Nephron (organoid): ENCODE measurements around the gene ITGA1.

Experiments used
- H3K27ac Mint-ChIP-seq, 3 experiments: 2 replicates each; pipeline ENCODE4 v1.8.0; 2020; ENCODE audit warnings: mixed read lengths in 3 of 3, mild to moderate bottlenecking in 2 of 3, moderate library complexity in 1 of 3
- H3K27me3 Mint-ChIP-seq: 2 replicates; pipeline ENCODE4 v1.8.0; 2021; ENCODE audit warnings: low read depth, mild to moderate bottlenecking, moderate library complexity, mixed read lengths
- H3K36me3 Mint-ChIP-seq: 2 replicates; pipeline ENCODE4 v1.8.0; 2020; ENCODE audit warnings: low read depth, mixed read lengths
- H3K4me1 Mint-ChIP-seq: 2 replicates; pipeline ENCODE4 v1.8.0; 2020; ENCODE audit warnings: mixed read lengths
- H3K4me3 Mint-ChIP-seq, 3 experiments: 2 replicates each; pipeline ENCODE4 v1.8.0; 2020; ENCODE audit warnings: mild to moderate bottlenecking in 3 of 3, mixed read lengths in 3 of 3, moderate library complexity in 2 of 3
- H3K9me3 Mint-ChIP-seq: 2 replicates; pipeline ENCODE4 v1.8.0; 2020; ENCODE audit warnings: mixed read lengths
- CTCF ChIP-seq, 3 experiments: fragments of 200-600 bp; sonication (generic); IDR thresholded peaks; one replicate each; pipeline ENCODE4 v1.5.0; 2021; ENCODE audit warnings: antibody characterized with exemption in 3 of 3; ENCODE audit not compliant: unreplicated experiment in 3 of 3

Gene ITGA1

GRCh38 chr5:52789851-52790250, 2.1 kb downstream of the ITGA1 start:
- Mint-ChIP-seq H3K4me3 (peak overlapping the region; percentile 94 to 96 (median 95)), H3K36me3 (no peaks in the 10 kb centered on the region), H3K27me3 (peaks cover 18% of the 10 kb centered on the region)

GRCh38 chr5:52791366-52791765, 3.6 kb downstream of the ITGA1 start:
- H3K4me1 Mint-ChIP-seq: peaks cover 18% of the 10 kb centered on the region
- peaks cover 18% of the 10 kb centered on the region for H3K27me3 Mint-ChIP-seq
- H3K27ac Mint-ChIP-seq: peak overlapping the region in 2 of 3 experiments; percentile 18 to 95
- no peaks in the 10 kb centered on the region for H3K9me3 Mint-ChIP-seq
- TF ChIP-seq CTCF (IDR thresholded peaks at IDR 0.05; ENCODE audit: unreplicated experiment in 3 of 3): no peak
- H3K36me3 Mint-ChIP-seq: no peaks in the 10 kb centered on the region
- peak overlapping the region in 2 of 3 experiments; percentile 31 to 95 for H3K4me3 Mint-ChIP-seq

More at GRCh38 chr5:52789851-52790250, 2.1 kb downstream of the ITGA1 start:
- Mint-ChIP-seq H3K27ac (peak overlapping the region; percentile 11 to 95 (median 87)), H3K4me1 (peaks cover 20% of the 10 kb centered on the region), H3K9me3 (no peaks in the 10 kb centered on the region)
- TF ChIP-seq CTCF (IDR thresholded peaks at IDR 0.05; ENCODE audit: unreplicated experiment in 3 of 3): no peak

GRCh38 chr5:52794519-52794918, 6.8 kb downstream of the ITGA1 start:
- Mint-ChIP-seq H3K36me3 (no peaks in the 10 kb centered on the region), H3K9me3 (no peaks in the 10 kb centered on the region), H3K27me3 (peaks cover 7% of the 10 kb centered on the region), H3K4me3 (no peak overlapping the region), H3K4me1 (peaks cover 34% of the 10 kb centered on the region), H3K27ac (no peak overlapping the region)
- no peak for TF ChIP-seq CTCF (IDR thresholded peaks at IDR 0.05; ENCODE audit: unreplicated experiment in 3 of 3)

- no peak overlapping the region for H3K4me3 Mint-ChIP-seq
- H3K27ac Mint-ChIP-seq: no peak overlapping the region
- H3K4me1 Mint-ChIP-seq: peaks cover 33% of the 10 kb centered on the region
- no peak for TF ChIP-seq CTCF (IDR thresholded peaks at IDR 0.05; ENCODE audit: unreplicated experiment in 3 of 3)
- peaks cover 3% of the 10 kb centered on the region for H3K27me3 Mint-ChIP-seq
- H3K9me3 Mint-ChIP-seq: no peaks in the 10 kb centered on the region
- peaks cover 3% of the 10 kb centered on the region for H3K36me3 Mint-ChIP-seq
Observed at GRCh38 chr5:52796031-52796430, 8.3 kb downstream of the ITGA1 start.

GRCh38 chr5:52796516-52797103, 8.9 kb downstream of the ITGA1 start:
- H3K27ac Mint-ChIP-seq: peak overlapping the region; percentile 57 to 96 (median 60)
- H3K9me3 Mint-ChIP-seq: no peaks in the 10 kb centered on the region
- no peaks in the 10 kb centered on the region for H3K27me3 Mint-ChIP-seq

More at GRCh38 chr5:52796516-52797103, 8.9 kb downstream of the ITGA1 start:
- Mint-ChIP-seq H3K4me3 (peak overlapping the region; percentile 9 to 44 (median 31)), H3K36me3 (peaks cover 9% of the 10 kb centered on the region), H3K4me1 (peaks cover 37% of the 10 kb centered on the region)
- TF ChIP-seq CTCF (IDR thresholded peaks at IDR 0.05; ENCODE audit: unreplicated experiment in 3 of 3): no peak
